Liver (tissue), 9 donors: ENCODE measurements around the gene OR5T1. TPM values are rescaled to one million over a fixed set of nuclear protein-coding genes. Genes with fewer than 3 reads are reported as not detected.

ENCODE experiments used
- DNase-seq: peaks from one replicate; pipeline ENCODE4 v3.0.0-alpha.2; 2017; ENCODE audit warnings: low spot score
- H3K27ac ChIP-seq, 2 donors: one replicate each; pipeline ENCODE4 v1.7.0; 2013; ENCODE audit warnings: inconsistent platforms in 2 of 2, low read length in 2 of 2, control low read depth in 1 of 2, low read depth in 1 of 2, mild to moderate bottlenecking in 1 of 2
- H3K27me3 ChIP-seq, 4 donors: one replicate each; pipeline versions ENCODE4 v1.6.1 to v1.7.0; 2013; ENCODE audit warnings: low read length in 3 of 4, inconsistent platforms in 1 of 4, mild to moderate bottlenecking in 1 of 4, moderate library complexity in 1 of 4; ENCODE audit not compliant: control insufficient read depth in 4 of 4, insufficient read depth in 4 of 4
- H3K36me3 ChIP-seq, 4 donors: one replicate each; pipeline versions ENCODE4 v1.6.1 to v1.7.0; 2013; ENCODE audit warnings: low read length in 3 of 4, mild to moderate bottlenecking in 3 of 4, low read depth in 1 of 4, moderate library complexity in 1 of 4; ENCODE audit not compliant: control insufficient read depth in 4 of 4, insufficient read depth in 3 of 4
- H3K4me1 ChIP-seq, 4 donors: one replicate each; pipeline versions ENCODE4 v1.6.1 to v1.7.0; 2013; ENCODE audit warnings: low read length in 3 of 4, mild to moderate bottlenecking in 3 of 4, moderate library complexity in 1 of 4; ENCODE audit not compliant: control insufficient read depth in 4 of 4, insufficient read depth in 4 of 4
- H3K4me3 ChIP-seq, 3 donors: one replicate each; pipeline versions ENCODE4 v1.6.1 to v1.7.0; 2013; ENCODE audit warnings: low read length in 3 of 3, control low read depth in 1 of 3, low read depth in 1 of 3, mild to moderate bottlenecking in 1 of 3
- H3K9ac ChIP-seq, 2 donors: one replicate each; pipeline ENCODE4 v1.7.0; 2013; ENCODE audit warnings: low read length in 2 of 2, mild to moderate bottlenecking in 2 of 2, moderate library complexity in 2 of 2, control low read depth in 1 of 2, low read depth in 1 of 2
- H3K9me3 ChIP-seq, 4 donors: one replicate each; pipeline versions ENCODE4 v1.6.1 to v1.7.0; 2013; ENCODE audit warnings: low read length in 3 of 4; ENCODE audit not compliant: control insufficient read depth in 4 of 4
- EGR1 ChIP-seq, 2 donors: IDR thresholded peaks; 2 replicates each; pipeline ENCODE4 v1.6.1; 2016 to 2018; ENCODE audit warnings: antibody characterized with exemption in 2 of 2, low read depth in 2 of 2
- FOXA1 ChIP-seq: IDR thresholded peaks from 2 replicates; pipeline ENCODE4 v1.6.1; 2016; ENCODE audit warnings: antibody characterized with exemption
- FOXA2 ChIP-seq: IDR thresholded peaks from 2 replicates; pipeline ENCODE4 v1.6.1; 2016; ENCODE audit warnings: antibody characterized with exemption
- GABPA ChIP-seq, 2 donors: IDR thresholded peaks in 1 of 2; conservative IDR thresholded peaks in 1 of 2; 2 replicates each; pipeline ENCODE4 v1.6.1; 2016; ENCODE audit warnings: antibody characterized with exemption in 2 of 2, mild to moderate bottlenecking in 1 of 2, moderate library complexity in 1 of 2
- HNF4G ChIP-seq: IDR thresholded peaks from 2 replicates; pipeline ENCODE4 v1.6.1; 2016; ENCODE audit warnings: antibody characterized with exemption
- JUND ChIP-seq, 2 donors: IDR thresholded peaks; 2 replicates each; pipeline ENCODE4 v1.6.1; 2016; ENCODE audit warnings: antibody characterized with exemption in 2 of 2
- NR2F2 ChIP-seq: IDR thresholded peaks from 2 replicates; pipeline ENCODE4 v1.6.1; 2016; ENCODE audit warnings: antibody characterized with exemption
- RXRA ChIP-seq, 2 donors: IDR thresholded peaks; 2 replicates each; pipeline ENCODE4 v1.6.1; 2017 to 2018; ENCODE audit warnings: antibody characterized with exemption in 2 of 2, mild to moderate bottlenecking in 1 of 2
- SP1 ChIP-seq: IDR thresholded peaks from 2 replicates; pipeline ENCODE4 v1.6.1; 2018; ENCODE audit warnings: antibody characterized with exemption, mild to moderate bottlenecking
- TAF1 ChIP-seq: conservative IDR thresholded peaks from 2 replicates; pipeline ENCODE4 v1.6.1; 2016; ENCODE audit warnings: antibody characterized with exemption, mild to moderate bottlenecking
- WGBS: extraction: QIAGEN DNeasy Blood & Tissue Kit; methylation state at CpG from one replicate; pipeline ENCODE4 v1.1.7; 2013; 5-methylcytosine and 5-hydroxymethylcytosine counted together
- polyA plus RNA-seq, 2 donors: library from polyadenylated mRNA; stranded (reverse) in 1 of 2; unstranded in 1 of 2; fragments of 200-250 nt in 1 of 2; fragments of >200 nt in 1 of 2; fragmentation: Nextera tagmentation in 1 of 2; extraction: Ambion mirVana in 1 of 2; gene quantifications; one replicate each; pipeline versions ENCODE4 v1.2.1 to v1.2.3, GENCODE V29; 2013 to 2015
- total RNA-seq, 2 donors: library from RNA; depleted of rRNA; stranded (reverse); fragments of >200 nt; gene quantifications; one replicate each; pipeline ENCODE4 v1.2.3, GENCODE V29; 2014
- TF ChIP-seq, protein P1 (sequence below): IDR thresholded peaks from 2 replicates; pipeline ENCODE4 v1.6.1; 2016; ENCODE audit warnings: antibody characterized with exemption
- TF ChIP-seq, protein P2 (sequence below): IDR thresholded peaks from 2 replicates; pipeline ENCODE4 v1.6.1; 2016; ENCODE audit warnings: antibody characterized with exemption
- TF ChIP-seq, protein P3 (sequence below): IDR thresholded peaks from 2 replicates; pipeline ENCODE4 v1.6.1; 2016; ENCODE audit warnings: antibody characterized with exemption
- TF ChIP-seq, protein P4 (sequence below): IDR thresholded peaks from 2 replicates; pipeline ENCODE4 v1.6.1; 2016; ENCODE audit warnings: antibody characterized with exemption, mild to moderate bottlenecking
- donor health status: healthy.
- donor health status: healthy.
- donor health status: healthy.
- donor health status: healthy.
- donor health status: healthy.

OR5T1 gene
- total and polyA plus RNA-seq, 4 donors, result not detected

DNA sequence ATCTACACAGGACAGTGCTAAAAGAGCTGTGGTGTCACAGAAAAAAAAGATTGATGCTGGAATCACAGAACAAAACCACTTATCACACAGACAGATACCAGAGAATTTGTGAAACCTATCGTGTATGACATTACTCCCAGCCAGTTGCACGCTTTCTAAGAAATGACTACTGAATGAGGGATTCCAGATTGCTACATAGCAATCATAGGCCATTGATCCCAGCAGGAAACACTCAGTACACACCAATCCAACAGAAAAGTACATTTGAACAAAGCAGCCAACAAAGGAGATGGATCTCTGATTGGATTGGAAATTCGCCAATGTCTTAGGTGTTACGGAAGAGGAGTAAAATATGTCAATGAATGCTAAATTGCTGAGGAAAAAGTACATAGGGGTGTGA, 22.9 kb downstream of the OR5T1 start (continued):
- TF ChIP-seq SP1 (no peak), GABPA (IDR thresholded peaks at IDR 0.05 in 1 of 2, conservative IDR thresholded peaks at IDR 0.05 in 1 of 2) (no peak), TAF1 (no peak)

DNA sequence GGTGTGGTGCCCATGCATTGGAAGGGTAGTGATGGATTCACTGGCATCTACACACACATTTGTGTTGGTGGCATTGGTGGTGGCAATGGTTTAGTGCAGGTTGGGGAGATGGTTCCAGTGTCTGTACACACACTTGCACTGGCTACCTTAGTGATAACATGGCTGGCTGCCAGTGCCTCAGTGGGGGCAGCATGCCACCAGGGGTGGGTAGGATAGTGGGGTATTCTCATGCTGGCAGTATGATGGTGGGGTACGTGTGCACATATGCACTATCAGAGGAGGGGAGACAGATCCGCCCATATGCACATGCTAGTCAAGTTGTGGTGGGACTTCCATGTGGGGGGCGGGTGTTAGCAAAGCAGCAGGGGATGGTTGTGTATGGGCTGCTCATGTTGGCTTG, 33.9 kb downstream of the OR5T1 start:
- H3K4me3 ChIP-seq, result peak overlapping the region in 1 of 3 donors; percentile 11
- H3K27ac ChIP-seq, result no peak overlapping the region
- H3K9ac ChIP-seq, result no peak overlapping the region
- H3K36me3 ChIP-seq, result no peaks in the 10 kb centered on the region
- TF ChIP-seq GABPA (IDR thresholded peaks at IDR 0.05 in 1 of 2, conservative IDR thresholded peaks at IDR 0.05 in 1 of 2) (no peak), EGR1 (IDR thresholded peaks at IDR 0.05; ENCODE audit: low read depth in 2 of 2) (no peak), FOXA2 (no peak)
- TF ChIP-seq, protein P1, sequence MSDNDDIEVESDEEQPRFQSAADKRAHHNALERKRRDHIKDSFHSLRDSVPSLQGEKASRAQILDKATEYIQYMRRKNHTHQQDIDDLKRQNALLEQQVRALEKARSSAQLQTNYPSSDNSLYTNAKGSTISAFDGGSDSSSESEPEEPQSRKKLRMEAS, result no peak
- no peaks in the 10 kb centered on the region for H3K27me3 ChIP-seq
- no peak for DNase-seq
- no peaks in the 10 kb centered on the region for H3K4me1 ChIP-seq
- peaks cover 0 to 6% (median 2%) of the 10 kb centered on the region in 4 donors for H3K9me3 ChIP-seq
- WGBS, result 75% methylated on average over 3 of the region's 3 CpGs

DNA sequence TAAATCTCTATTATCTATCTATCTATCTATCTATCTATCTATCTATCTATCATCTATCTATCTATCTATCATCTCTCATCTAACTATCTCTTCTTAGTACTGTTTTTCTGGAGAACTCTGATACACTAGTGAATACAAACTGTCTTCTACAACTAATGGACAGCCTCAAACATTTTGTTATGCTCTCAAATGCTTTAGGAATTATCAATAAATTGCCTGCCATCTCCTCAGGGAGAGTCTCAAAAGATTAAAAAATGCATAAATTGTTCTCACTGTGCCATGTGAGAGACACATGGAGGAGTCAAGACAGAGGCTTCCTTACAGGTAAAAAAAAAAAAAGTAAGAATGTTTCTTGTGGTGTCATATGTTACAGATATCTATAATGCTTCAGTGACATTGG, 40.9 kb downstream of the OR5T1 start, which contains the start of gene OR8K3:
TSS of gene OR8K3 (plus strand) at position 301 of the 400 bp plus-strand sequence. CDS start 3,163 bp downstream, outside the sequence.
- TF ChIP-seq FOXA1 (no peak), NR2F2 (no peak), HNF4G (no peak), EGR1 (IDR thresholded peaks at IDR 0.05; ENCODE audit: low read depth in 2 of 2) (no peak), RXRA (IDR thresholded peaks at IDR 0.05) (no peak), SP1 (no peak), GABPA (IDR thresholded peaks at IDR 0.05 in 1 of 2, conservative IDR thresholded peaks at IDR 0.05 in 1 of 2) (no peak), JUND (IDR thresholded peaks at IDR 0.05) (no peak)
- TF ChIP-seq, protein P2, sequence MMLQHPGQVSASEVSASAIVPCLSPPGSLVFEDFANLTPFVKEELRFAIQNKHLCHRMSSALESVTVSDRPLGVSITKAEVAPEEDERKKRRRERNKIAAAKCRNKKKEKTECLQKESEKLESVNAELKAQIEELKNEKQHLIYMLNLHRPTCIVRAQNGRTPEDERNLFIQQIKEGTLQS, result no peak
- TF ChIP-seq, protein P3, sequence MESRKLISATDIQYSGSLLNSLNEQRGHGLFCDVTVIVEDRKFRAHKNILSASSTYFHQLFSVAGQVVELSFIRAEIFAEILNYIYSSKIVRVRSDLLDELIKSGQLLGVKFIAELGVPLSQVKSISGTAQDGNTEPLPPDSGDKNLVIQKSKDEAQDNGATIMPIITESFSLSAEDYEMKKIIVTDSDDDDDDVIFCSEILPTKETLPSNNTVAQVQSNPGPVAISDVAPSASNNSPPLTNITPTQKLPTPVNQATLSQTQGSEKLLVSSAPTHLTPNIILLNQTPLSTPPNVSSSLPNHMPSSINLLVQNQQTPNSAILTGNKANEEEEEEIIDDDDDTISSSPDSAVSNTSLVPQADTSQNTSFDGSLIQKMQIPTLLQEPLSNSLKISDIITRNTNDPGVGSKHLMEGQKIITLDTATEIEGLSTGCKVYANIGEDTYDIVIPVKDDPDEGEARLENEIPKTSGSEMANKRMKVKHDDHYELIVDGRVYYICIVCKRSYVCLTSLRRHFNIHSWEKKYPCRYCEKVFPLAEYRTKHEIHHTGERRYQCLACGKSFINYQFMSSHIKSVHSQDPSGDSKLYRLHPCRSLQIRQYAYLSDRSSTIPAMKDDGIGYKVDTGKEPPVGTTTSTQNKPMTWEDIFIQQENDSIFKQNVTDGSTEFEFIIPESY, result no peak
- TF ChIP-seq, protein P4, sequence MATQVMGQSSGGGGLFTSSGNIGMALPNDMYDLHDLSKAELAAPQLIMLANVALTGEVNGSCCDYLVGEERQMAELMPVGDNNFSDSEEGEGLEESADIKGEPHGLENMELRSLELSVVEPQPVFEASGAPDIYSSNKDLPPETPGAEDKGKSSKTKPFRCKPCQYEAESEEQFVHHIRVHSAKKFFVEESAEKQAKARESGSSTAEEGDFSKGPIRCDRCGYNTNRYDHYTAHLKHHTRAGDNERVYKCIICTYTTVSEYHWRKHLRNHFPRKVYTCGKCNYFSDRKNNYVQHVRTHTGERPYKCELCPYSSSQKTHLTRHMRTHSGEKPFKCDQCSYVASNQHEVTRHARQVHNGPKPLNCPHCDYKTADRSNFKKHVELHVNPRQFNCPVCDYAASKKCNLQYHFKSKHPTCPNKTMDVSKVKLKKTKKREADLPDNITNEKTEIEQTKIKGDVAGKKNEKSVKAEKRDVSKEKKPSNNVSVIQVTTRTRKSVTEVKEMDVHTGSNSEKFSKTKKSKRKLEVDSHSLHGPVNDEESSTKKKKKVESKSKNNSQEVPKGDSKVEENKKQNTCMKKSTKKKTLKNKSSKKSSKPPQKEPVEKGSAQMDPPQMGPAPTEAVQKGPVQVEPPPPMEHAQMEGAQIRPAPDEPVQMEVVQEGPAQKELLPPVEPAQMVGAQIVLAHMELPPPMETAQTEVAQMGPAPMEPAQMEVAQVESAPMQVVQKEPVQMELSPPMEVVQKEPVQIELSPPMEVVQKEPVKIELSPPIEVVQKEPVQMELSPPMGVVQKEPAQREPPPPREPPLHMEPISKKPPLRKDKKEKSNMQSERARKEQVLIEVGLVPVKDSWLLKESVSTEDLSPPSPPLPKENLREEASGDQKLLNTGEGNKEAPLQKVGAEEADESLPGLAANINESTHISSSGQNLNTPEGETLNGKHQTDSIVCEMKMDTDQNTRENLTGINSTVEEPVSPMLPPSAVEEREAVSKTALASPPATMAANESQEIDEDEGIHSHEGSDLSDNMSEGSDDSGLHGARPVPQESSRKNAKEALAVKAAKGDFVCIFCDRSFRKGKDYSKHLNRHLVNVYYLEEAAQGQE, result no peak
- Histone ChIP-seq H3K36me3 (no peaks in the 10 kb centered on the region), H3K4me3 (no peak within 1 kb of the TSS), H3K9me3 (no peaks in the 10 kb centered on the region), H3K9ac (no peak within 1 kb of the TSS), H3K27ac (no peak within 1 kb of the TSS), H3K4me1 (no peaks in the 10 kb centered on the region), H3K27me3 (no peaks in the 10 kb centered on the region)
- no peak for DNase-seq

Other genes starting within 250 kb of the OR5T1 start
- gene OR5AS1, start 246.5 kb upstream of the OR5T1 start, total RNA-seq, result not detected
- not detected for gene OR5AS1, start 246.5 kb upstream of the OR5T1 start, polyA plus RNA-seq
- not detected for gene OR8I2, start 180.8 kb upstream of the OR5T1 start, total RNA-seq
- not detected for gene OR8I2, start 180.8 kb upstream of the OR5T1 start, polyA plus RNA-seq
- gene OR8H2, start 170.5 kb upstream of the OR5T1 start, total RNA-seq, result not detected
- not detected for gene OR8H2, start 170.5 kb upstream of the OR5T1 start, polyA plus RNA-seq
- gene OR8H3, start 151.8 kb upstream of the OR5T1 start, total RNA-seq, result not detected
- not detected for gene OR8H3, start 151.8 kb upstream of the OR5T1 start, polyA plus RNA-seq
- gene OR8J3, start 134.0 kb upstream of the OR5T1 start, total RNA-seq, result not detected
- not detected for gene OR8J3, start 134.0 kb upstream of the OR5T1 start, polyA plus RNA-seq
- not detected for gene OR8K5, start 113.8 kb upstream of the OR5T1 start, total RNA-seq
- not detected for gene OR8K5, start 113.8 kb upstream of the OR5T1 start, polyA plus RNA-seq
- not detected for gene OR5J2, start 97.5 kb upstream of the OR5T1 start, total RNA-seq
- gene OR5J2, start 97.5 kb upstream of the OR5T1 start, polyA plus RNA-seq, result not detected
- gene OR5T2, start 39.9 kb upstream of the OR5T1 start, total RNA-seq, result not detected
- not detected for gene OR5T2, start 39.9 kb upstream of the OR5T1 start, polyA plus RNA-seq
- gene OR5T3, start 21.9 kb upstream of the OR5T1 start, total RNA-seq, result not detected
- not detected for gene OR5T3, start 21.9 kb upstream of the OR5T1 start, polyA plus RNA-seq
- gene OR8H1, start 18.1 kb downstream of the OR5T1 start, total RNA-seq, result not detected
- gene OR8H1, start 18.1 kb downstream of the OR5T1 start, polyA plus RNA-seq, result not detected
- not detected for gene OR8K3, start 41.0 kb downstream of the OR5T1 start, total RNA-seq
- not detected for gene OR8K3, start 41.0 kb downstream of the OR5T1 start, polyA plus RNA-seq
- gene OR8K1, start 71.9 kb downstream of the OR5T1 start, total RNA-seq, result not detected
- gene OR8K1, start 71.9 kb downstream of the OR5T1 start, polyA plus RNA-seq, result not detected
- not detected for gene OR8J1, start 80.1 kb downstream of the OR5T1 start, total RNA-seq
- not detected for gene OR8J1, start 80.1 kb downstream of the OR5T1 start, polyA plus RNA-seq
- not detected for gene OR8U1, start 101.5 kb downstream of the OR5T1 start, total RNA-seq
- gene OR8U1, start 101.5 kb downstream of the OR5T1 start, polyA plus RNA-seq, result not detected
- gene OR5AL1, start 138.5 kb downstream of the OR5T1 start, total RNA-seq, result not detected
- gene OR5AL1, start 138.5 kb downstream of the OR5T1 start, polyA plus RNA-seq, result not detected
- not detected for gene OR5M3, start 199.2 kb downstream of the OR5T1 start, total RNA-seq
- gene OR5M3, start 199.2 kb downstream of the OR5T1 start, polyA plus RNA-seq, result not detected
- gene OR5M8, start 217.2 kb downstream of the OR5T1 start, total RNA-seq, result not detected
- not detected for gene OR5M8, start 217.2 kb downstream of the OR5T1 start, polyA plus RNA-seq